ENCODE data around the gene NAA25. TPM values are rescaled to one million over a fixed set of nuclear protein-coding genes. Genes with fewer than 3 reads are reported as not detected.
"Not testable (repeated sequence)": the region's sequence is repeated elsewhere in the genome, so short reads cannot be mapped to it uniquely, and the experiment has no call there.

The NAA25 gene
- total RNA-seq, 4 donors from 2014 or later = 22.4 to 37.1 (median 24.7) TPM

GRCh38 chr12:112013601-112014402 lies 94.8 kb downstream of the NAA25 start:
- intact Hi-C loops (cut with DNase I) = loop anchor here (10.0 kb wide), 1 partner anchor 169 kb away; the partner anchor contains the start of gene MAPKAPK5
- Histone ChIP-seq H3K4me3 (replicated peaks in 1 of 3) (peak overlapping the region; percentile 21 to 90 (median 77)), H3K9me3 (no peaks in the 10 kb centered on the region), H3K27ac (peak overlapping the region; percentile 28 to 92 (median 78)), H3K27me3 (no peaks in the 10 kb centered on the region), H3K4me1 (peaks cover 22 to 38% of the 10 kb centered on the region in 2 donors), H3K36me3 (no peaks in the 10 kb centered on the region)
- TF ChIP-seq CTCF (IDR thresholded peaks at IDR 0.05) (peak in 1 of 6 experiments; percentile 1), POLR2A (IDR thresholded peaks at IDR 0.05) (peak in 1 of 2 donors; percentile 51)
- WGBS, 2 donors = 5 to 10% methylated on average over 18 of the region's 54 CpGs
- peak; percentile 82 to 84 for DNase-seq

- Histone ChIP-seq H3K9me3 (no peaks in the 10 kb centered on the region), H3K36me3 (no peaks in the 10 kb centered on the region), H3K27me3 (no peaks in the 10 kb centered on the region), H3K4me3 (replicated peaks in 1 of 3) (peak within 1 kb of the TSS; percentile 77 to 93 (median 90)), H3K27ac (peak within 1 kb of the TSS; percentile 92 to 98 (median 95)), H3K4me1 (peaks cover 22 to 42% of the 10 kb centered on the region in 2 donors)
- TF ChIP-seq CTCF (IDR thresholded peaks at IDR 0.05) (peak; percentile 16 to 79 (median 62)), POLR2A (IDR thresholded peaks at IDR 0.05) (peak; percentile 85 to 95)
- DNase-seq = peak; percentile 100
- intact Hi-C loops (cut with DNase I) = loop anchor here (10.0 kb wide), 1 partner anchor 168 kb away; the partner anchor contains the start of gene MAPKAPK5
- WGBS, 2 donors = 0 to 1% methylated on average over 2 to 20 of the region's 67 CpGs
Observed at GRCh38 chr12:112012775-112013600, 95.6 kb downstream of the NAA25 start, which contains the start of the genes ERP29 and TMEM116. Gene ERP29, plus strand, starts transcription at chr12:112013426. Its CDS starts 40 bp downstream, at chr12:112013466. Gene TMEM116, minus strand, starts transcription at chr12:112013165. Its CDS starts 7,895 bp downstream, at chr12:112005270.

- TF ChIP-seq CTCF (IDR thresholded peaks at IDR 0.05) = no peak
- no peak for TF ChIP-seq POLR2A (IDR thresholded peaks at IDR 0.05)
- Histone ChIP-seq H3K9me3 (no peaks in the 10 kb centered on the region), H3K27ac (peak overlapping the region in 1 of 3 donors; percentile 98), H3K4me1 (peaks cover 22 to 38% of the 10 kb centered on the region in 2 donors), H3K36me3 (no peaks in the 10 kb centered on the region), H3K27me3 (no peaks in the 10 kb centered on the region), H3K4me3 (replicated peaks in 1 of 3) (no peak overlapping the region)
- 84 to 89% methylated on average over 8 of the region's 8 CpGs for WGBS, 2 donors
- intact Hi-C loops (cut with DNase I) = loop anchor here (10.0 kb wide), 1 partner anchor 167 kb away; the partner anchor contains the start of gene MAPKAPK5
- no peak for DNase-seq
Observed at GRCh38 chr12:112011685-112012084, 96.9 kb downstream of the NAA25 start.

- no peaks in the 10 kb centered on the region for H3K9me3 ChIP-seq
- DNase-seq = no peak
- peaks cover 22 to 37% of the 10 kb centered on the region in 2 donors for H3K4me1 ChIP-seq
- 95 to 99% methylated on average over 4 to 8 of the region's 8 CpGs for WGBS, 2 donors
- intact Hi-C loops (cut with DNase I) = loop anchor here (10.0 kb wide), 1 partner anchor 166 kb away; the partner anchor contains the start of gene MAPKAPK5
- H3K36me3 ChIP-seq = no peaks in the 10 kb centered on the region
- H3K4me3 ChIP-seq (replicated peaks in 1 of 3) = no peak overlapping the region
- no peak overlapping the region for H3K27ac ChIP-seq
- H3K27me3 ChIP-seq = no peaks in the 10 kb centered on the region
- TF ChIP-seq CTCF (IDR thresholded peaks at IDR 0.05) (no peak), POLR2A (IDR thresholded peaks at IDR 0.05) (no peak)
Observed at GRCh38 chr12:112010415-112011344, 97.9 kb downstream of the NAA25 start.

- DNase-seq; H3K4me3 ChIP-seq (replicated peaks in 1 of 3); H3K27me3 ChIP-seq; H3K36me3 ChIP-seq; H3K9me3 ChIP-seq; intact Hi-C loops (cut with DNase I); H3K27ac ChIP-seq: not testable (repeated sequence)
- peaks cover 17 to 32% of the 10 kb centered on the region in 2 donors for H3K4me1 ChIP-seq
- WGBS, 2 donors = 83 to 88% methylated on average over 3 of the region's 3 CpGs
Observed at GRCh38 chr12:112009596-112009995, 99.0 kb downstream of the NAA25 start.
